IMR-90 (cell line): ENCODE measurements around the gene ANTXR1. TPM values are rescaled to one million over a fixed set of nuclear protein-coding genes. Genes with fewer than 3 reads are reported as not detected.

Experiments
- ATAC-seq: fragments of 200-7000 bp; cut with Tn5 transposase; 2 replicates; pipeline ENCODE4 v1.9.1; 2020; ENCODE audit warnings: low read depth, mild to moderate bottlenecking, moderate library complexity
- BruUV-seq: library from RNA; stranded (reverse); fragments of 400-500 nt; replicated peaks from 2 replicates; lab custom pipeline; 2021; lab: Mats Ljungman, UMichigan
- CTCF ChIA-PET: fragments of 300-600 bp; formaldehyde crosslinking; extraction: SDS; loops from one replicate; lab custom pipeline; 2021; ENCODE audit warnings: antibody characterized with exemption; lab: Yijun Ruan, JAX
- POLR2A ChIA-PET: fragments of 300-600 bp; sonication (Branson Sonifier 250); formaldehyde crosslinking; loops from one replicate; lab custom pipeline; 2022; ENCODE audit warnings: antibody characterized with exemption; ENCODE audit not compliant: unreplicated experiment; lab: Charles Lee
- DNase-seq: peaks from one replicate; pipeline ENCODE4 v3.0.0; 2013
- H2AFZ ChIP-seq: replicated peaks from 2 replicates; pipeline ENCODE3; 2013; ENCODE audit warnings: low read length, mild to moderate bottlenecking; ENCODE audit not compliant: poor library complexity
- H2AK5ac ChIP-seq: 2 replicates; pipeline ENCODE4 v1.6.1; 2013; ENCODE audit warnings: low read depth, low read length, inconsistent platforms
- H2AK9ac ChIP-seq: replicated peaks from 2 replicates; pipeline ENCODE3; 2013; ENCODE audit warnings: mild to moderate bottlenecking, low read depth, low read length, moderate library complexity; ENCODE audit not compliant: poor library complexity
- H2BK120ac ChIP-seq: 2 replicates; pipeline ENCODE4 v1.6.1; 2013; ENCODE audit warnings: low read depth, low read length, inconsistent platforms
- H2BK15ac ChIP-seq: 3 replicates; pipeline ENCODE4 v1.6.1; 2013; ENCODE audit warnings: low read depth, low read length, inconsistent platforms
- H2BK20ac ChIP-seq: 2 replicates; pipeline ENCODE4 v1.6.1; 2013; ENCODE audit warnings: low read depth, mild to moderate bottlenecking, inconsistent platforms, low read length, moderate library complexity
- H2BK5ac ChIP-seq: 2 replicates; pipeline ENCODE4 v1.6.1; 2013; ENCODE audit warnings: mild to moderate bottlenecking, low read depth, low read length, inconsistent platforms; ENCODE audit not compliant: poor library complexity, severe bottlenecking
- H3K14ac ChIP-seq: replicated peaks from 2 replicates; pipeline ENCODE4 v1.6.1; 2013; ENCODE audit warnings: low read depth, low read length, inconsistent platforms
- H3K18ac ChIP-seq: 2 replicates; pipeline ENCODE4 v1.6.1; 2013; ENCODE audit warnings: low read depth, low read length, control low read depth
- H3K23ac ChIP-seq: 2 replicates; pipeline ENCODE4 v1.6.1; 2013; ENCODE audit warnings: low read depth, low read length, inconsistent platforms
- H3K27ac ChIP-seq: 2 replicates; pipeline ENCODE4 v1.5.1; 2013; ENCODE audit warnings: mild to moderate bottlenecking, control low read depth, low read length; ENCODE audit not compliant: insufficient read depth
- H3K27me3 ChIP-seq: 2 replicates; pipeline ENCODE4 v1.6.1; 2013; ENCODE audit warnings: low read length; ENCODE audit not compliant: control insufficient read depth, insufficient read depth
- H3K36me3 ChIP-seq: 2 replicates; pipeline ENCODE4 v1.6.1; 2013; ENCODE audit warnings: low read length, mixed read lengths; ENCODE audit not compliant: control insufficient read depth, insufficient read depth
- H3K4ac ChIP-seq: 2 replicates; pipeline ENCODE4 v1.6.1; 2013; ENCODE audit warnings: low read depth, low read length, inconsistent platforms
- H3K4me1 ChIP-seq: 2 replicates; pipeline ENCODE4 v1.6.1; 2013; ENCODE audit warnings: low read length, mixed read lengths; ENCODE audit not compliant: control insufficient read depth, insufficient read depth
- H3K4me2 ChIP-seq: 2 replicates; pipeline ENCODE4 v1.6.1; 2013; ENCODE audit warnings: low read depth, mild to moderate bottlenecking, control low read depth, low read length, moderate library complexity
- H3K4me3 ChIP-seq: 2 replicates; pipeline ENCODE4 v1.5.1; 2013; ENCODE audit warnings: low read depth, mild to moderate bottlenecking, control low read depth, low read length, moderate library complexity; ENCODE audit not compliant: insufficient read depth
- H3K56ac ChIP-seq: 2 replicates; pipeline ENCODE4 v1.6.1; 2013; ENCODE audit warnings: low read length, inconsistent platforms; ENCODE audit not compliant: insufficient read depth; ENCODE audit errors: extremely low read depth
- H3K79me1 ChIP-seq, 2 experiments: 2 replicates each; pipeline ENCODE4 v1.6.1; 2013; ENCODE audit warnings: low read length in 2 of 2, inconsistent platforms in 1 of 2, low read depth in 1 of 2
- H3K9ac ChIP-seq: 2 replicates; pipeline ENCODE4 v1.6.1; 2013; ENCODE audit warnings: low read depth, low read length, control low read depth
- H3K9me1 ChIP-seq: 2 replicates; pipeline ENCODE4 v1.6.1; 2013; ENCODE audit warnings: low read length, inconsistent platforms; ENCODE audit not compliant: insufficient read depth
- H3K9me3 ChIP-seq: 2 replicates; pipeline ENCODE4 v1.6.1; 2013; ENCODE audit warnings: low read length; ENCODE audit not compliant: control insufficient read depth, insufficient read depth
- H4K20me1 ChIP-seq: 2 replicates; pipeline ENCODE4 v1.6.1; 2013; ENCODE audit warnings: low read length, inconsistent platforms; ENCODE audit not compliant: insufficient read depth
- H4K5ac ChIP-seq: 2 replicates; pipeline ENCODE4 v1.6.1; 2013; ENCODE audit warnings: mild to moderate bottlenecking, low read depth, low read length, control low read depth
- H4K8ac ChIP-seq, 2 experiments: 2 replicates each; pipeline ENCODE4 v1.6.1; 2013; ENCODE audit warnings: low read depth in 2 of 2, low read length in 2 of 2, control low read depth in 1 of 2, inconsistent platforms in 1 of 2
- H4K91ac ChIP-seq: 2 replicates; pipeline ENCODE4 v1.6.1; 2013; ENCODE audit warnings: low read depth, low read length, inconsistent platforms; ENCODE audit not compliant: insufficient read depth
- BHLHE40 ChIP-seq: fragments of 150-350 bp; IDR thresholded peaks from 2 replicates; pipeline ENCODE4 v1.6.1; 2016; ENCODE audit warnings: mild to moderate bottlenecking, low read depth, low read length
- CEBPB ChIP-seq: IDR thresholded peaks from 2 replicates; pipeline ENCODE4 v1.6.1; 2012; ENCODE audit warnings: low read depth, low read length, improper control_type of control experiment
- FOS ChIP-seq: fragments of 150-350 bp; IDR thresholded peaks from 2 replicates; pipeline ENCODE4 v1.6.1; 2016; ENCODE audit warnings: low read depth, low read length
- MAZ ChIP-seq: IDR thresholded peaks from 2 replicates; pipeline ENCODE4 v1.6.1; 2012; ENCODE audit warnings: low read depth, mild to moderate bottlenecking, low read length, improper control_type of control experiment, moderate library complexity, borderline replicate concordance
- MXI1 ChIP-seq: IDR thresholded peaks from 2 replicates; pipeline ENCODE4 v1.6.1; 2012; ENCODE audit warnings: low read depth, mild to moderate bottlenecking, low read length, moderate library complexity, borderline replicate concordance
- POLR2A ChIP-seq: IDR thresholded peaks from 2 replicates; pipeline ENCODE4 v1.6.1; 2012; ENCODE audit warnings: mild to moderate bottlenecking, low read depth, low read length
- USF2 ChIP-seq: fragments of 150-350 bp; IDR thresholded peaks from 2 replicates; pipeline ENCODE4 v1.6.1; 2017; ENCODE audit warnings: mild to moderate bottlenecking, antibody characterized with exemption, low read length, low read depth
- WGBS, 2 experiments: methylation state at CpG; one replicate each; pipeline versions ENCODE4 v1.1.5 to v1.1.7; 2013; ENCODE audit warnings: missing lambda C conversion rate in 2 of 2; ENCODE audit not compliant: insufficient read length in 1 of 2; ENCODE audit errors: extremely low coverage in 2 of 2; 5-methylcytosine and 5-hydroxymethylcytosine counted together
- dilution Hi-C: fragments of 300-500 bp; cut with HindIII; formaldehyde crosslinking; loops from one replicate; pipeline ENCODE4 v1.14.3; 2018; ENCODE audit warnings: low sequenced_read_pairs; ENCODE audit not compliant: unreplicated experiment
- in situ Hi-C: fragments of 300-500 bp; cut with MboI; formaldehyde crosslinking; loops from 3 replicates; pipeline ENCODE4 v1.14.3; 2019; ENCODE audit warnings: low sequenced_read_pairs, inconsistent platforms, mixed read lengths
- intact Hi-C: fragments of 100-400 bp; cut with micrococcal nuclease; formaldehyde crosslinking; loops from 2 replicates; pipeline ENCODE4 v1.10.0; 2022
- polyA plus RNA-seq, 3 experiments: library from polyadenylated mRNA; depleted of rRNA; stranded (reverse); fragments of >200 nt; gene quantifications; 2 replicates each; pipeline ENCODE4 v1.2.3, GENCODE V29; 2012; ENCODE audit warnings: low replicate concordance in 1 of 3
- total RNA-seq: library from RNA; depleted of rRNA; stranded (reverse); fragments of >200 nt; gene quantifications from 2 replicates; pipeline ENCODE4 v1.2.3, GENCODE V29; 2012
- TF ChIP-seq, protein P1 (sequence below): conservative IDR thresholded peaks from 2 replicates; pipeline ENCODE4 v1.5.1; 2012; ENCODE audit warnings: mild to moderate bottlenecking, low read depth, low read length, improper control_type of control experiment
- TF ChIP-seq, protein P2 (sequence below): fragments of 150-350 bp; IDR thresholded peaks from 2 replicates; pipeline ENCODE4 v1.6.1; 2016; ENCODE audit warnings: low read depth, mild to moderate bottlenecking, low read length, moderate library complexity, borderline replicate concordance

Gene ANTXR1
- total and polyA plus RNA-seq, 2 of the 4 experiments (the other 2 are of a cell fraction): 27.2 to 36.9 TPM

DNA sequence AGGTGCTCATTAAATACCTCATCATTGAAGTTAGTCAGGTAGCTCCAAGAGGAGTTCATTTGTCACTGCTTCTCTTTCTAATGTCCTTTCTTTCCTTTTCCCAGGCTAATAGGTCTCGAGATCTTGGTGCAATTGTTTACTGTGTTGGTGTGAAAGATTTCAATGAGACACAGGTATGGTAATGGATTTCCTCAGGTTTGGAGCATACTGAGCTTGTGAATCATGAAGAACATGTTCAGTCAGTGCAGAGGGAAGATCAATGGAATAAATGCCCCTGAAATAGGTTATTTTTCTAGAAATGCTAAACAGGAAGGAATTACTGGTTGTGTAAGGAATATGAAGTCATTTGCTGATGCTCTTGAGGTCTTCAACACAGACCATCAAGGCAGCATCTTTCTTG lies 62.5 kb downstream of the ANTXR1 start:
- CTCF ChIA-PET: no interaction called here
- Histone ChIP-seq H2AK5ac (no peak overlapping the region), H3K9ac (no peak overlapping the region), H3K79me1 (peaks cover 11 to 41% of the 10 kb centered on the region in 2 experiments; a peak in 3 of 4 replicates), H3K14ac (no peak overlapping the region), H3K4me2 (no peak overlapping the region), H3K23ac (no peak overlapping the region), H3K4me1 (peaks cover 2% of the 10 kb centered on the region; the same call in 1 of the 2 replicates), H4K20me1 (no peaks in the 10 kb centered on the region), H4K91ac (no peak overlapping the region), H3K27ac (no peak overlapping the region), H3K27me3 (no peaks in the 10 kb centered on the region), H2AFZ (no peak overlapping the region), H3K4me3 (no peak overlapping the region), H3K9me3 (no peaks in the 10 kb centered on the region), H2BK120ac (no peak overlapping the region), H3K56ac (no peak overlapping the region), H2BK15ac (no peak overlapping the region), H2BK5ac (no peak overlapping the region), H3K18ac (no peak overlapping the region), H4K5ac (no peak overlapping the region), H2BK20ac (no peak overlapping the region), H4K8ac (no peak overlapping the region), H2AK9ac (no peak overlapping the region), H3K36me3 (peaks cover 55% of the 10 kb centered on the region), H3K4ac (no peak overlapping the region), H3K9me1 (peaks cover 19% of the 10 kb centered on the region)
- no peak for ATAC-seq
- DNase-seq: no peak
- intact Hi-C loops (no loop called here), in situ Hi-C loops (no loop called here), dilution Hi-C loops (no loop called here)
- BruUV-seq: no TSS peak
- WGBS, 2 experiments: no CpG with 5 or more reads among the region's 1 CpG
- TF ChIP-seq, protein P1, sequence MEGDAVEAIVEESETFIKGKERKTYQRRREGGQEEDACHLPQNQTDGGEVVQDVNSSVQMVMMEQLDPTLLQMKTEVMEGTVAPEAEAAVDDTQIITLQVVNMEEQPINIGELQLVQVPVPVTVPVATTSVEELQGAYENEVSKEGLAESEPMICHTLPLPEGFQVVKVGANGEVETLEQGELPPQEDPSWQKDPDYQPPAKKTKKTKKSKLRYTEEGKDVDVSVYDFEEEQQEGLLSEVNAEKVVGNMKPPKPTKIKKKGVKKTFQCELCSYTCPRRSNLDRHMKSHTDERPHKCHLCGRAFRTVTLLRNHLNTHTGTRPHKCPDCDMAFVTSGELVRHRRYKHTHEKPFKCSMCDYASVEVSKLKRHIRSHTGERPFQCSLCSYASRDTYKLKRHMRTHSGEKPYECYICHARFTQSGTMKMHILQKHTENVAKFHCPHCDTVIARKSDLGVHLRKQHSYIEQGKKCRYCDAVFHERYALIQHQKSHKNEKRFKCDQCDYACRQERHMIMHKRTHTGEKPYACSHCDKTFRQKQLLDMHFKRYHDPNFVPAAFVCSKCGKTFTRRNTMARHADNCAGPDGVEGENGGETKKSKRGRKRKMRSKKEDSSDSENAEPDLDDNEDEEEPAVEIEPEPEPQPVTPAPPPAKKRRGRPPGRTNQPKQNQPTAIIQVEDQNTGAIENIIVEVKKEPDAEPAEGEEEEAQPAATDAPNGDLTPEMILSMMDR: no peak
- TF ChIP-seq FOS (no peak), CEBPB (no peak), BHLHE40 (no peak), POLR2A (no peak), MAZ (no peak), USF2 (no peak), MXI1 (no peak)
- TF ChIP-seq, protein P2, sequence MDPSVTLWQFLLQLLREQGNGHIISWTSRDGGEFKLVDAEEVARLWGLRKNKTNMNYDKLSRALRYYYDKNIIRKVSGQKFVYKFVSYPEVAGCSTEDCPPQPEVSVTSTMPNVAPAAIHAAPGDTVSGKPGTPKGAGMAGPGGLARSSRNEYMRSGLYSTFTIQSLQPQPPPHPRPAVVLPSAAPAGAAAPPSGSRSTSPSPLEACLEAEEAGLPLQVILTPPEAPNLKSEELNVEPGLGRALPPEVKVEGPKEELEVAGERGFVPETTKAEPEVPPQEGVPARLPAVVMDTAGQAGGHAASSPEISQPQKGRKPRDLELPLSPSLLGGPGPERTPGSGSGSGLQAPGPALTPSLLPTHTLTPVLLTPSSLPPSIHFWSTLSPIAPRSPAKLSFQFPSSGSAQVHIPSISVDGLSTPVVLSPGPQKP: no peak
- POLR2A ChIA-PET: no interaction called here
